Measurements from ENCODE around the gene KIF19. TPM values are rescaled to one million over a fixed set of nuclear protein-coding genes. Genes with fewer than 3 reads are reported as not detected.

KIF19 gene
- total and polyA plus RNA-seq, 2 of the 8 experiments (the other 6 are each of a cell fraction or from before 2014, with no cell fraction given): 0.52 to 0.77 TPM

GRCh38 chr17:74339537-74340195, 13.6 kb downstream of the KIF19 start:
- no peaks in the 10 kb centered on the region; a peak in 1 of 7 replicates for H3K27me3 ChIP-seq (replicated peaks in 1 of 4; ENCODE audit: control insufficient read depth in 3 of 4, extremely low read depth in 1 of 4, insufficient read depth in 3 of 4, low read length in 3 of 4)
- H2AK5ac ChIP-seq (ENCODE audit: low read depth, low read length): no peak overlapping the region
- peaks cover 0 to 5% of the 10 kb centered on the region in 2 experiments; a peak in 1 of 4 replicates for H3K9me3 ChIP-seq (ENCODE audit: insufficient read depth in 2 of 2, low read depth in 1 of 2, low read length in 1 of 2)
- ChIA-PET CTCF (ENCODE audit: partially characterized antibody) (interaction anchor here (0.9 to 1.5 kb wide), 3 partner anchors 9 to 13 kb away, joined by 3 to 11 read pairs (median 3); no protein-coding TSS in a partner anchor), POLR2A (ENCODE audit: partially characterized antibody) (no interaction called here)
- H2BK5ac ChIP-seq (ENCODE audit: low read depth, low read length): no peak overlapping the region
- H3K4me2 ChIP-seq (ENCODE audit: insufficient read depth in 1 of 2, low read depth in 2 of 2, low read length in 2 of 2): no peak overlapping the region
- no peak overlapping the region for H3K4ac ChIP-seq (replicated peaks; ENCODE audit: insufficient read length, low read depth, low read length)
- no peak overlapping the region for H2BK120ac ChIP-seq (replicated peaks; ENCODE audit: low read depth, low read length)
- no peak overlapping the region for H2BK15ac ChIP-seq (ENCODE audit: low read length)
- DNase-seq (ENCODE audit: low read depth in 1 of 2, low spot score in 2 of 2) (no peak), FAIRE-seq (no peak)
- H3K23me2 ChIP-seq (ENCODE audit: low read depth, low read length): no peaks in the 10 kb centered on the region
- H3K14ac ChIP-seq (ENCODE audit: insufficient read length): no peak overlapping the region
- H4K91ac ChIP-seq (replicated peaks; ENCODE audit: insufficient read length, low read length): no peak overlapping the region
- H3K36me3 ChIP-seq (ENCODE audit: control insufficient read depth in 2 of 4, insufficient read depth in 4 of 4, low read length in 3 of 4): no peaks in the 10 kb centered on the region
- 87% methylated on average over 19 of the region's 19 CpGs; no CpG with 5 or more reads in 1 of the 2 experiments for WGBS, 2 experiments (ENCODE audit: extremely low coverage in 1 of 2, insufficient coverage in 1 of 2, insufficient read length in 1 of 2, insufficient replicate concordance in 2 of 2, low coverage in 1 of 2, low lambda C conversion rate in 2 of 2, missing lambda C conversion rate in 1 of 2)
- no peak overlapping the region for H3K23ac ChIP-seq (ENCODE audit: insufficient read length)
- no peak overlapping the region for H2AFZ ChIP-seq (ENCODE audit: low read length)
- no peak overlapping the region for H2BK12ac ChIP-seq (ENCODE audit: low read depth, low read length)
- H4K5ac ChIP-seq (ENCODE audit: insufficient read length, low read depth, low read length): no peak overlapping the region
- H3K9ac ChIP-seq (replicated peaks in 1 of 4; ENCODE audit: extremely low read depth in 1 of 4, low read depth in 3 of 4, low read length in 3 of 4): no peak overlapping the region
- H3K4me3 ChIP-seq (ENCODE audit: extremely low read depth in 1 of 4, insufficient read depth in 2 of 4, low read depth in 3 of 4, low read length in 4 of 4): no peak overlapping the region
- no peak for TF ChIP-seq JUND (IDR thresholded peaks at IDR 0.05; ENCODE audit: low read length)
- TF ChIP-seq, protein P1, sequence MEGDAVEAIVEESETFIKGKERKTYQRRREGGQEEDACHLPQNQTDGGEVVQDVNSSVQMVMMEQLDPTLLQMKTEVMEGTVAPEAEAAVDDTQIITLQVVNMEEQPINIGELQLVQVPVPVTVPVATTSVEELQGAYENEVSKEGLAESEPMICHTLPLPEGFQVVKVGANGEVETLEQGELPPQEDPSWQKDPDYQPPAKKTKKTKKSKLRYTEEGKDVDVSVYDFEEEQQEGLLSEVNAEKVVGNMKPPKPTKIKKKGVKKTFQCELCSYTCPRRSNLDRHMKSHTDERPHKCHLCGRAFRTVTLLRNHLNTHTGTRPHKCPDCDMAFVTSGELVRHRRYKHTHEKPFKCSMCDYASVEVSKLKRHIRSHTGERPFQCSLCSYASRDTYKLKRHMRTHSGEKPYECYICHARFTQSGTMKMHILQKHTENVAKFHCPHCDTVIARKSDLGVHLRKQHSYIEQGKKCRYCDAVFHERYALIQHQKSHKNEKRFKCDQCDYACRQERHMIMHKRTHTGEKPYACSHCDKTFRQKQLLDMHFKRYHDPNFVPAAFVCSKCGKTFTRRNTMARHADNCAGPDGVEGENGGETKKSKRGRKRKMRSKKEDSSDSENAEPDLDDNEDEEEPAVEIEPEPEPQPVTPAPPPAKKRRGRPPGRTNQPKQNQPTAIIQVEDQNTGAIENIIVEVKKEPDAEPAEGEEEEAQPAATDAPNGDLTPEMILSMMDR (IDR thresholded peaks at IDR 0.05; ENCODE audit: control extremely low read depth in 1 of 3, insufficient read depth in 1 of 3, low read depth in 1 of 3, low read length in 3 of 3): no peak
- TF ChIP-seq RXRA (IDR thresholded peaks at IDR 0.05; ENCODE audit: insufficient read depth, low read depth, low read length): no peak
- no peak for TF ChIP-seq BCL11A (IDR thresholded peaks at IDR 0.05; ENCODE audit: low read depth in 2 of 2, low read length in 2 of 2)
- 0 out of 2 replicates have a peak overlapping the region, but pooled peaks have one; percentile 32 for H2BK20ac ChIP-seq (ENCODE audit: low read length)
- no peak overlapping the region for H3K18ac ChIP-seq (ENCODE audit: extremely low read depth, low read length)
- H3K4me1 ChIP-seq (replicated peaks in 1 of 4; ENCODE audit: control insufficient read depth in 3 of 4, insufficient read depth in 4 of 4, low read length in 3 of 4): peaks cover 0 to 16% (median 9%) of the 10 kb centered on the region in 4 experiments; a peak in 5 of 7 replicates
- H4K20me1 ChIP-seq (replicated peaks in 1 of 2; ENCODE audit: control insufficient read depth in 1 of 2, insufficient read depth in 2 of 2, low read length in 2 of 2): no peaks in the 10 kb centered on the region
- H3K79me1 ChIP-seq (ENCODE audit: low read depth, low read length): no peaks in the 10 kb centered on the region
- H3K56ac ChIP-seq (replicated peaks; ENCODE audit: insufficient read length, low read depth, low read length): no peak overlapping the region
- no peaks in the 10 kb centered on the region for H3K79me2 ChIP-seq (ENCODE audit: control insufficient read depth in 1 of 2, insufficient read depth in 2 of 2, low read length in 2 of 2)
- no peak overlapping the region for H4K8ac ChIP-seq (ENCODE audit: extremely low read depth, insufficient read depth, low read length)
- no peak overlapping the region for H3K27ac ChIP-seq (ENCODE audit: low read depth, low read length)

Data from H1 (cell line).